GM06990 (cell line): Measurements from ENCODE around the gene NUDT7.

Experiments
- DNase-seq: peaks from one replicate; pipeline ENCODE4 v3.0.0-alpha.2; 2011; ENCODE audit not compliant: insufficient read length; ENCODE audit errors: extremely low read depth
- H3K27me3 ChIP-seq: replicated peaks from 2 replicates; pipeline ENCODE4 v1.6.0; 2011; ENCODE audit warnings: low read length; ENCODE audit not compliant: control insufficient read depth, insufficient read depth
- H3K36me3 ChIP-seq: 2 replicates; pipeline ENCODE4 v1.5.1; 2011; ENCODE audit warnings: low read length; ENCODE audit not compliant: control insufficient read depth, insufficient read depth
- H3K4me3 ChIP-seq: replicated peaks from 2 replicates; pipeline ENCODE4 v1.5.1; 2011; ENCODE audit warnings: low read depth, mild to moderate bottlenecking, control low read depth, low read length
- TF ChIP-seq, protein P1 (sequence below): IDR thresholded peaks from 2 replicates; pipeline ENCODE4 v1.5.1; 2011; ENCODE audit warnings: low read length, control low read depth, mild to moderate bottlenecking, inconsistent platforms; ENCODE audit not compliant: insufficient read depth, poor library complexity, severe bottlenecking

NUDT7 gene

DNA sequence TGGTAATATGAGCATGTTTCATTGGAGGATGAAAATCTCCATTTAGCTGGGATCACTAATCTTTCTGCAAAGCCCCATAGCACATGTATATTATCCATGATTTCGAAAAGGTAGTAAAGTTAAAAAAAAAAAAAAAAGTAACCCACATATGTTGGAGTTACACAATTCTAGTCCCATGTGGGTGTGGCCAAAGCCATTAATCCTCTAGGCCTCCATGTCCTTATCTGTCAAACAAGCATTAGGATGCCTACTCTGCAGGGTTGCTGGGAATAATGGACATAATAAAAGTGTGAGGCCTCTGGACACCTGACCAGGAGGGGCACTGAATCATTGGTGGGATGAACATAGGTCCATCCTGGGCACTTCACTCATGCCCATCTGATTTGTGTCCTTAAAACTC, 36.9 kb downstream of the NUDT7 start:
- Histone ChIP-seq H3K4me3 (no peak overlapping the region), H3K36me3 (no peaks in the 10 kb centered on the region), H3K27me3 (no peaks in the 10 kb centered on the region; the same call in 1 of the 2 replicates)
- TF ChIP-seq, protein P1, sequence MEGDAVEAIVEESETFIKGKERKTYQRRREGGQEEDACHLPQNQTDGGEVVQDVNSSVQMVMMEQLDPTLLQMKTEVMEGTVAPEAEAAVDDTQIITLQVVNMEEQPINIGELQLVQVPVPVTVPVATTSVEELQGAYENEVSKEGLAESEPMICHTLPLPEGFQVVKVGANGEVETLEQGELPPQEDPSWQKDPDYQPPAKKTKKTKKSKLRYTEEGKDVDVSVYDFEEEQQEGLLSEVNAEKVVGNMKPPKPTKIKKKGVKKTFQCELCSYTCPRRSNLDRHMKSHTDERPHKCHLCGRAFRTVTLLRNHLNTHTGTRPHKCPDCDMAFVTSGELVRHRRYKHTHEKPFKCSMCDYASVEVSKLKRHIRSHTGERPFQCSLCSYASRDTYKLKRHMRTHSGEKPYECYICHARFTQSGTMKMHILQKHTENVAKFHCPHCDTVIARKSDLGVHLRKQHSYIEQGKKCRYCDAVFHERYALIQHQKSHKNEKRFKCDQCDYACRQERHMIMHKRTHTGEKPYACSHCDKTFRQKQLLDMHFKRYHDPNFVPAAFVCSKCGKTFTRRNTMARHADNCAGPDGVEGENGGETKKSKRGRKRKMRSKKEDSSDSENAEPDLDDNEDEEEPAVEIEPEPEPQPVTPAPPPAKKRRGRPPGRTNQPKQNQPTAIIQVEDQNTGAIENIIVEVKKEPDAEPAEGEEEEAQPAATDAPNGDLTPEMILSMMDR: no peak
- DNase-seq: no peak

GRCh38 chr16:77759821-77760220, 37.5 kb downstream of the NUDT7 start:
- TF ChIP-seq, protein P1: no peak
- no peaks in the 10 kb centered on the region; the same call in 1 of the 2 replicates for H3K27me3 ChIP-seq
- no peak overlapping the region for H3K4me3 ChIP-seq
- no peaks in the 10 kb centered on the region for H3K36me3 ChIP-seq
- DNase-seq: no peak

GRCh38 chr16:77760800-77761199, 38.5 kb downstream of the NUDT7 start:
- TF ChIP-seq, protein P1: no peak
- no peak for DNase-seq
- H3K27me3 ChIP-seq: no peaks in the 10 kb centered on the region; the same call in 1 of the 2 replicates
- no peak overlapping the region for H3K4me3 ChIP-seq
- no peaks in the 10 kb centered on the region for H3K36me3 ChIP-seq

DNA sequence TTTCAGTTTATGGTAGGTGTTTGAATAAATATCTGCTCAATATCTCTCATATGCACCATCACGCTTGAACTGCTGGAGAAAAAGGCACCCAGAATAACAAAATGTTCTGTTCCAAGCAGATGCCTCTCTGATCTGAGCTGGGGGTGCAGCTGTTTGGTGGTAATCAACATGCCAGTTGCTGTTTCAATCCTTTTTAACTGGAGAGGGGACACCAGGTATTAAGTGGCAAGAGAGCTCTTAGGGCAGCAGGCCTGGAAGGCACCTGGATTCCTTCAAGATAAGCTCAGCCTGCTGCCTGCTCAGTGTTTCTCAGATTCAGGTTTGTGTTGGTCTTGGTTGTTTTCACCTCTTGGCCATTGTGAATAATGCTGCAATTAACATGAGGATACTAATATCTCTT, 38.9 kb downstream of the NUDT7 start:
- no peaks in the 10 kb centered on the region for H3K36me3 ChIP-seq
- TF ChIP-seq, protein P1: no peak
- no peaks in the 10 kb centered on the region; the same call in 1 of the 2 replicates for H3K27me3 ChIP-seq
- no peak for DNase-seq
- H3K4me3 ChIP-seq: no peak overlapping the region

DNA sequence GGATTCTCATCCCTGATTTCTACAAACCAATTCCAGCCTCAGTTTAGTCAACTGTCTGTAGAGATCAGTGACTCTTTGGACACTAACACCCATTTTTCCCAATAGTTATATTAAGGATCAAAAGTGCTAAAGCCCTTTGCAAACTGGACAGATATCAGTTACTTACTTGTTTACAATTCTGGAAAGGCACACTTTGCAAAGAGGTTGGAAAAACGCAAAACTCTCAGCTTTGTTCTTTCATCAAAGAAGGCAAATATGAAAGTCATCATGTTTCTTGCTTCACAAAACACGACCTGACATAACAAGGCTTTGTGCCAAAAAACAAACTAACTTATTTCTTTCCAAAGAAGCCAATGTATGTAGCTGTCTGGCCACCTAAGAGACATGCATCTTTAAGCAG, 39.9 kb downstream of the NUDT7 start:
- no peak overlapping the region for H3K4me3 ChIP-seq
- H3K27me3 ChIP-seq: no peaks in the 10 kb centered on the region; the same call in 1 of the 2 replicates
- DNase-seq: no peak
- TF ChIP-seq, protein P1: no peak
- H3K36me3 ChIP-seq: no peaks in the 10 kb centered on the region

DNA sequence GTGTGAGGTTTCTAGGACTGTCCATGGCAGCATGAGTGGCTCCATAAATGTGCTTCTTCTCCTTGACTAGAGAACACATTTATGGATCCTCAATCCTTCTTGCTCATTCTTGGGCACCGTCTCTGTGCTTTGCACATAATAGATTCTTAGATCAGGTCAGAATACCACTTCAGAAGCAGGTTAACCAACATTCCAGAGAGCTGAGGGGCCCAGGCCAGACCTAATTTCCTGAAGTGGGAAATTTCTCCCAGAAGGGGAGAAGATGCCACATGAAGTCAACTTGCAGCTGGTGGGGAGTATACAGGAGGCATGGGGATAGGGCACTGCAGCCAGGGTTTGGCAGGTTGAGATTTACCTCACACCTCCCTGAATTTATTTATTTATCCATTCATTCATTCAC, 41.7 kb downstream of the NUDT7 start:
- DNase-seq: no peak
- TF ChIP-seq, protein P1: no peak
- no peaks in the 10 kb centered on the region for H3K36me3 ChIP-seq
- no peaks in the 10 kb centered on the region; the same call in 1 of the 2 replicates for H3K27me3 ChIP-seq
- no peak overlapping the region for H3K4me3 ChIP-seq
